ENCODE data around the gene SENP8. TPM values are rescaled to one million over a fixed set of nuclear protein-coding genes. Genes with fewer than 3 reads are reported as not detected.

Gene SENP8
- total RNA-seq (1 to 10 TPM in 1 of 2 donors, under 1 TPM in 1; 0.67 to 1.0 TPM), polyA plus RNA-seq (1 to 10 TPM in 1 of 2 donors, under 1 TPM in 1; 0.74 to 1.0 TPM)

DNA sequence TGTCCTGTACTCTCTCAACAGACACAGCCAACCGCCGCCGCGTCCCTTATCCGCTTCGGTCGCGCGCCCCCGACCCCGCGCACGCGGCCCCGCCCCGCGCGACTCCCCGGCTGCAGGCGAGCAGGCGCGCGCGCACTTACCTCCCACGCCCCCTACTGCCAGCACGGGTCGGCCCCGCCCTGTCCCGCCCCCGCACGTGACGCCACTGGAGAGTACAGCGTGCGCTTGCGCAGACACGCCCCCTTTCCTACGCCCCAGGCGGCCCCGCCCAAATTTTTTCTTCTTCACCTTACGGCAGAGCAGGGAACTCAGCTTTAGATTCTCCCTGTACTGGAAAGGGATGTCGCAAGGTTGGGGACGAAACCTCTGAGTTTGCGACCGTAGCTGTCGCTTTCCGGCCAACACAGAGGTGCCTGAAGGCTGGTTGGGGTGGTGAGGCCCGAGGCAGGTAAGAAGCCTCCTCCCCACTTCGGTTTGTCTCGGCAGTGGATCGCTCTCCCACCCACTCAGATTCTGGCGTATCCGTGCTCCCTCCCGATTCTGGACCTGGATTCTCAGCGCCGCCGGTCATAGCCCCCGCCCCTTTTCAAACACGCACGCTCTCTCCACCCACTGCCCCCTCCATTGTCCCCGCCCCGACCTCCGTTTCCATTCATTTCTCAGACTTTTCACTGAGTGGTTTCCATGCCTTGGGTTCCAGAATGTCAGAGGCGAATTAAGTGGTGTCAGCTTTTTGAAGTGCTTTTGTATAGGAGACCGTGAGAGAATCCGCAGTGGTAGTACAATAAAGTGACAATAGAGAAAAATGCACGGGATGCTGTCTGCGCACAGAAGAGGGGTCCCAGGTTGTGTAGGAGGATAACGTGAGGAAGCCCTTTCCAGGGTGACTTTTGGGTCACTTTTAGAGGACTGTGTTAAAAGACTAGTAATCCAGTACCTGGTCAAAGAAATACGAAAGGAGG, at the start of gene SENP8, which contains the start of gene MYO9A:
Gene SENP8 (plus strand): TSS at position 387 of the 962 bp plus-strand sequence. CDS start 21,221 bp downstream, outside the sequence.
Gene MYO9A (minus strand): TSS at position 134 of the 962 bp plus-strand sequence. CDS start 71,587 bp downstream, outside the sequence.
- peak within 1 kb of the TSS; percentile 34 to 94 for H3K9ac ChIP-seq (ENCODE audit: low read depth in 1 of 2, low read length in 2 of 2)

More for the DNA sequence above, at the start of gene SENP8, which contains the start of gene MYO9A:
- H3K27ac ChIP-seq (ENCODE audit: low read depth in 1 of 2, low read length in 2 of 2), result peak within 1 kb of the TSS; percentile 95 to 98
- peaks cover 0 to 22% (median 17%) of the 10 kb centered on the region in 4 donors for H3K4me1 ChIP-seq (ENCODE audit: control insufficient read depth in 4 of 4, insufficient read depth in 4 of 4, low read length in 3 of 4)
- H3K4me3 ChIP-seq (ENCODE audit: low read depth in 1 of 3, low read length in 3 of 3), result peak within 1 kb of the TSS; percentile 82 to 99 (median 95)
- no peaks in the 10 kb centered on the region for H3K9me3 ChIP-seq (ENCODE audit: control insufficient read depth in 4 of 4, low read length in 3 of 4)
- under 1% methylated on average over 69 of the region's 69 CpGs for WGBS
- no peaks in the 10 kb centered on the region for H3K27me3 ChIP-seq (ENCODE audit: control insufficient read depth in 4 of 4, insufficient read depth in 4 of 4, low read length in 3 of 4)
- H3K36me3 ChIP-seq (ENCODE audit: control insufficient read depth in 4 of 4, insufficient read depth in 3 of 4, low read depth in 1 of 4, low read length in 3 of 4), result no peaks in the 10 kb centered on the region
- TF ChIP-seq, protein P1, sequence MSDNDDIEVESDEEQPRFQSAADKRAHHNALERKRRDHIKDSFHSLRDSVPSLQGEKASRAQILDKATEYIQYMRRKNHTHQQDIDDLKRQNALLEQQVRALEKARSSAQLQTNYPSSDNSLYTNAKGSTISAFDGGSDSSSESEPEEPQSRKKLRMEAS (IDR thresholded peaks at IDR 0.05), result peak; percentile 62
- TF ChIP-seq TAF1 (conservative IDR thresholded peaks at IDR 0.05) (no peak), NR2F2 (IDR thresholded peaks at IDR 0.05) (no peak), JUND (IDR thresholded peaks at IDR 0.05) (peak in 1 of 2 donors; percentile 41), FOXA2 (IDR thresholded peaks at IDR 0.05) (no peak), GABPA (IDR thresholded peaks at IDR 0.05 in 1 of 2, conservative IDR thresholded peaks at IDR 0.05 in 1 of 2) (peak in 1 of 2 donors; percentile 68), FOXA1 (IDR thresholded peaks at IDR 0.05) (peak; percentile 7), SP1 (IDR thresholded peaks at IDR 0.05) (peak; percentile 87), HNF4A (conservative IDR thresholded peaks at IDR 0.05) (peak in 1 of 2 donors; percentile 55), HNF4G (IDR thresholded peaks at IDR 0.05) (no peak), EGR1 (IDR thresholded peaks at IDR 0.05; ENCODE audit: low read depth in 2 of 2) (peak; percentile 89 to 95), RAD21 (IDR thresholded peaks at IDR 0.05) (peak in 1 of 2 donors; percentile 10), RXRA (IDR thresholded peaks at IDR 0.05) (peak; percentile 63 to 66), YY1 (IDR thresholded peaks at IDR 0.05) (peak; percentile 93)
- TF ChIP-seq, protein P2, sequence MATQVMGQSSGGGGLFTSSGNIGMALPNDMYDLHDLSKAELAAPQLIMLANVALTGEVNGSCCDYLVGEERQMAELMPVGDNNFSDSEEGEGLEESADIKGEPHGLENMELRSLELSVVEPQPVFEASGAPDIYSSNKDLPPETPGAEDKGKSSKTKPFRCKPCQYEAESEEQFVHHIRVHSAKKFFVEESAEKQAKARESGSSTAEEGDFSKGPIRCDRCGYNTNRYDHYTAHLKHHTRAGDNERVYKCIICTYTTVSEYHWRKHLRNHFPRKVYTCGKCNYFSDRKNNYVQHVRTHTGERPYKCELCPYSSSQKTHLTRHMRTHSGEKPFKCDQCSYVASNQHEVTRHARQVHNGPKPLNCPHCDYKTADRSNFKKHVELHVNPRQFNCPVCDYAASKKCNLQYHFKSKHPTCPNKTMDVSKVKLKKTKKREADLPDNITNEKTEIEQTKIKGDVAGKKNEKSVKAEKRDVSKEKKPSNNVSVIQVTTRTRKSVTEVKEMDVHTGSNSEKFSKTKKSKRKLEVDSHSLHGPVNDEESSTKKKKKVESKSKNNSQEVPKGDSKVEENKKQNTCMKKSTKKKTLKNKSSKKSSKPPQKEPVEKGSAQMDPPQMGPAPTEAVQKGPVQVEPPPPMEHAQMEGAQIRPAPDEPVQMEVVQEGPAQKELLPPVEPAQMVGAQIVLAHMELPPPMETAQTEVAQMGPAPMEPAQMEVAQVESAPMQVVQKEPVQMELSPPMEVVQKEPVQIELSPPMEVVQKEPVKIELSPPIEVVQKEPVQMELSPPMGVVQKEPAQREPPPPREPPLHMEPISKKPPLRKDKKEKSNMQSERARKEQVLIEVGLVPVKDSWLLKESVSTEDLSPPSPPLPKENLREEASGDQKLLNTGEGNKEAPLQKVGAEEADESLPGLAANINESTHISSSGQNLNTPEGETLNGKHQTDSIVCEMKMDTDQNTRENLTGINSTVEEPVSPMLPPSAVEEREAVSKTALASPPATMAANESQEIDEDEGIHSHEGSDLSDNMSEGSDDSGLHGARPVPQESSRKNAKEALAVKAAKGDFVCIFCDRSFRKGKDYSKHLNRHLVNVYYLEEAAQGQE (IDR thresholded peaks at IDR 0.05), result peak; percentile 79
- TF ChIP-seq, protein P3, sequence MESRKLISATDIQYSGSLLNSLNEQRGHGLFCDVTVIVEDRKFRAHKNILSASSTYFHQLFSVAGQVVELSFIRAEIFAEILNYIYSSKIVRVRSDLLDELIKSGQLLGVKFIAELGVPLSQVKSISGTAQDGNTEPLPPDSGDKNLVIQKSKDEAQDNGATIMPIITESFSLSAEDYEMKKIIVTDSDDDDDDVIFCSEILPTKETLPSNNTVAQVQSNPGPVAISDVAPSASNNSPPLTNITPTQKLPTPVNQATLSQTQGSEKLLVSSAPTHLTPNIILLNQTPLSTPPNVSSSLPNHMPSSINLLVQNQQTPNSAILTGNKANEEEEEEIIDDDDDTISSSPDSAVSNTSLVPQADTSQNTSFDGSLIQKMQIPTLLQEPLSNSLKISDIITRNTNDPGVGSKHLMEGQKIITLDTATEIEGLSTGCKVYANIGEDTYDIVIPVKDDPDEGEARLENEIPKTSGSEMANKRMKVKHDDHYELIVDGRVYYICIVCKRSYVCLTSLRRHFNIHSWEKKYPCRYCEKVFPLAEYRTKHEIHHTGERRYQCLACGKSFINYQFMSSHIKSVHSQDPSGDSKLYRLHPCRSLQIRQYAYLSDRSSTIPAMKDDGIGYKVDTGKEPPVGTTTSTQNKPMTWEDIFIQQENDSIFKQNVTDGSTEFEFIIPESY (IDR thresholded peaks at IDR 0.05), result peak; percentile 81
- TF ChIP-seq, protein P4, sequence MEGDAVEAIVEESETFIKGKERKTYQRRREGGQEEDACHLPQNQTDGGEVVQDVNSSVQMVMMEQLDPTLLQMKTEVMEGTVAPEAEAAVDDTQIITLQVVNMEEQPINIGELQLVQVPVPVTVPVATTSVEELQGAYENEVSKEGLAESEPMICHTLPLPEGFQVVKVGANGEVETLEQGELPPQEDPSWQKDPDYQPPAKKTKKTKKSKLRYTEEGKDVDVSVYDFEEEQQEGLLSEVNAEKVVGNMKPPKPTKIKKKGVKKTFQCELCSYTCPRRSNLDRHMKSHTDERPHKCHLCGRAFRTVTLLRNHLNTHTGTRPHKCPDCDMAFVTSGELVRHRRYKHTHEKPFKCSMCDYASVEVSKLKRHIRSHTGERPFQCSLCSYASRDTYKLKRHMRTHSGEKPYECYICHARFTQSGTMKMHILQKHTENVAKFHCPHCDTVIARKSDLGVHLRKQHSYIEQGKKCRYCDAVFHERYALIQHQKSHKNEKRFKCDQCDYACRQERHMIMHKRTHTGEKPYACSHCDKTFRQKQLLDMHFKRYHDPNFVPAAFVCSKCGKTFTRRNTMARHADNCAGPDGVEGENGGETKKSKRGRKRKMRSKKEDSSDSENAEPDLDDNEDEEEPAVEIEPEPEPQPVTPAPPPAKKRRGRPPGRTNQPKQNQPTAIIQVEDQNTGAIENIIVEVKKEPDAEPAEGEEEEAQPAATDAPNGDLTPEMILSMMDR (IDR thresholded peaks at IDR 0.05; ENCODE audit: low read depth, low read length, missing input control), result no peak
- TF ChIP-seq, protein P5, sequence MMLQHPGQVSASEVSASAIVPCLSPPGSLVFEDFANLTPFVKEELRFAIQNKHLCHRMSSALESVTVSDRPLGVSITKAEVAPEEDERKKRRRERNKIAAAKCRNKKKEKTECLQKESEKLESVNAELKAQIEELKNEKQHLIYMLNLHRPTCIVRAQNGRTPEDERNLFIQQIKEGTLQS (IDR thresholded peaks at IDR 0.05), result no peak
- peak; percentile 99 for DNase-seq (ENCODE audit: low spot score)
